Activated CD8-positive, alpha-beta T cell treated with anti-CD3 and anti-CD28 coated beads for 36 hours (primary cell): ENCODE data around the gene NR2E1. TPM values are rescaled to one million over a fixed set of nuclear protein-coding genes. Genes with fewer than 3 reads are reported as not detected.

Experiments used
- ATAC-seq: fragments of 200-7000 bp; cut with Tn5 transposase; one replicate; pipeline ENCODE4 v1.10.0; 2021; ENCODE audit warnings: mild to moderate bottlenecking, moderate library complexity
- CTCF ChIA-PET: fragments of 350-600 bp; sonication (Branson Sonifier 250); formaldehyde crosslinking; loops from one replicate; lab custom pipeline; 2021; ENCODE audit warnings: antibody characterized with exemption; lab: Charles Lee
- POLR2A ChIA-PET: fragments of 350-600 bp; sonication (Branson Sonifier 250); formaldehyde crosslinking; loops from one replicate; lab custom pipeline; 2021; ENCODE audit warnings: antibody characterized with exemption; lab: Charles Lee
- DNase-seq: peaks from one replicate; pipeline ENCODE4 v3.0.0-alpha.2; 2020
- H3K27ac Mint-ChIP-seq: one replicate; pipeline ENCODE4 v1.8.0; 2021; ENCODE audit warnings: mild to moderate bottlenecking, mixed read lengths
- H3K27me3 Mint-ChIP-seq: one replicate; pipeline ENCODE4 v1.8.0; 2021; ENCODE audit warnings: mixed read lengths
- H3K36me3 Mint-ChIP-seq: one replicate; pipeline ENCODE4 v1.8.0; 2021; ENCODE audit warnings: low read depth, mixed read lengths
- H3K4me1 Mint-ChIP-seq: one replicate; pipeline ENCODE4 v1.8.0; 2021; ENCODE audit warnings: low read depth, mixed read lengths
- H3K4me3 Mint-ChIP-seq: one replicate; pipeline ENCODE4 v1.8.0; 2021; ENCODE audit warnings: mild to moderate bottlenecking, moderate library complexity, mixed read lengths
- H3K9me3 Mint-ChIP-seq: one replicate; pipeline ENCODE4 v1.8.0; 2021; ENCODE audit warnings: mixed read lengths
- intact Hi-C: fragments of 100-400 bp; cut with micrococcal nuclease; formaldehyde crosslinking; loops from one replicate; pipeline ENCODE4 v1.10.0; 2022
- total RNA-seq, 2 experiments: library from RNA; stranded (reverse); gene quantifications; one replicate each; pipeline ENCODE4 v1.2.3, GENCODE V29; 2021
- TF ChIP-seq, protein P1 (sequence below): fragments of 200-600 bp; IDR thresholded peaks from one replicate; pipeline ENCODE4 v1.8.0; 2022; ENCODE audit warnings: antibody characterized with exemption, mild to moderate bottlenecking

NR2E1 gene
- total RNA-seq, 2 experiments from 2014 or later = not detected

DNA sequence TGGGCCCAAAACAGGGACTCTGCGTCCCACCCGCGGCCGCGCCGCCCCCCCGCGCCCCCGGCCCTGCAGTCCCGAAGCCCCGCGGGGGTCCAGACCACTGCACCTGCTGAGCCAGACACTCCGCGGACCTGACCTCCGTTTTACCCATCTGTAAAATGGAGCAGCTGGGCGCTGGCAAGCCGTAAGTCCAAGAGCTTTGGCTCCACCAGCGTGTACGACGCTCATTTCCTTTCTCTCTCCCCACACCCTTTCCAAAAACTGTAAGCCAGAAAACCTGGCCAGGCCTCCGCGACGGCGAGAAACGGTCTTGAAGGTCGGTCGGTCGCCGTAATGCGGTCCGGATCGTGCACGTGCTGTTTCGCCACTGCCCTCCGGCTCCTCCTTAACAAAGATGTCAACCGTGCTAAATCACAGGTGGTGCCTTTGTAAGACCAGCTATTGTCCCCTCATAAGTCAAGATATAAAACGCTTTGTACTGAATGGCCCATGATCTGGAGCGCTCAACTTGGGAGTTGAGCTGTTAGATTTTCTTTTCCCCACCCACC lies 7.8 kb upstream of the NR2E1 start:
- intact Hi-C loops = no loop called here
- ATAC-seq (no peak), DNase-seq (peak; percentile 7)
- ChIA-PET CTCF (no interaction called here), POLR2A (interaction anchor here (0.7 kb wide), 2 partner anchors 10 to 39 kb away, joined by 3 read pairs; no protein-coding TSS in a partner anchor)
- H3K9me3 Mint-ChIP-seq = no peaks in the 10 kb centered on the region
- H3K27me3 Mint-ChIP-seq = peaks cover 82% of the 10 kb centered on the region
- TF ChIP-seq, protein P1, sequence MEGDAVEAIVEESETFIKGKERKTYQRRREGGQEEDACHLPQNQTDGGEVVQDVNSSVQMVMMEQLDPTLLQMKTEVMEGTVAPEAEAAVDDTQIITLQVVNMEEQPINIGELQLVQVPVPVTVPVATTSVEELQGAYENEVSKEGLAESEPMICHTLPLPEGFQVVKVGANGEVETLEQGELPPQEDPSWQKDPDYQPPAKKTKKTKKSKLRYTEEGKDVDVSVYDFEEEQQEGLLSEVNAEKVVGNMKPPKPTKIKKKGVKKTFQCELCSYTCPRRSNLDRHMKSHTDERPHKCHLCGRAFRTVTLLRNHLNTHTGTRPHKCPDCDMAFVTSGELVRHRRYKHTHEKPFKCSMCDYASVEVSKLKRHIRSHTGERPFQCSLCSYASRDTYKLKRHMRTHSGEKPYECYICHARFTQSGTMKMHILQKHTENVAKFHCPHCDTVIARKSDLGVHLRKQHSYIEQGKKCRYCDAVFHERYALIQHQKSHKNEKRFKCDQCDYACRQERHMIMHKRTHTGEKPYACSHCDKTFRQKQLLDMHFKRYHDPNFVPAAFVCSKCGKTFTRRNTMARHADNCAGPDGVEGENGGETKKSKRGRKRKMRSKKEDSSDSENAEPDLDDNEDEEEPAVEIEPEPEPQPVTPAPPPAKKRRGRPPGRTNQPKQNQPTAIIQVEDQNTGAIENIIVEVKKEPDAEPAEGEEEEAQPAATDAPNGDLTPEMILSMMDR = no peak
- peak overlapping the region; percentile 39 for H3K4me3 Mint-ChIP-seq
- H3K4me1 Mint-ChIP-seq = peaks cover 11% of the 10 kb centered on the region
- H3K27ac Mint-ChIP-seq = no peak overlapping the region
- H3K36me3 Mint-ChIP-seq = no peaks in the 10 kb centered on the region

DNA sequence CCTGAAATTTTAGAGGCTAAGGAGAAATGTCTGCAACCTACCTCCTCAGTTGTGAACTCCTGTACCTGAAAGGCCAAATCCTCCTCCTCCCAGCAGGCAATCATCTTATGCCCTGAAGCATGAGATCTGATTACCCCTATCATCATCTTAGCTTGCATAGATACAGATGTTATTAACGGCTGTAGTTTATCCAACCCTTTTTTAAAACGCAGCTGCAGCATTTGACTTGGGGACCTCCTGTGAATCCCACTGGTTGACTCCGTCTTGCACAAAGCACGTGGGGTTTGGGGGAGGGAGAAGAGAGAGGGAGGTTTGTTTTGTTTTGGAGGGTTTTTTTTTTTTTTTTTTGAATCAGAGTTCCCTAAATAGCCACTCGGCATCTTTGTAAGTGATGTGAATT lies 5.8 kb upstream of the NR2E1 start:
- Mint-ChIP-seq H3K27me3 (peaks cover 87% of the 10 kb centered on the region), H3K36me3 (no peaks in the 10 kb centered on the region), H3K4me3 (no peak overlapping the region), H3K27ac (no peak overlapping the region), H3K4me1 (peaks cover 19% of the 10 kb centered on the region), H3K9me3 (no peaks in the 10 kb centered on the region)
- no peak for ATAC-seq
- no peak for DNase-seq
- TF ChIP-seq, protein P1 = no peak
- CTCF ChIA-PET = interaction anchor here (0.6 to 1.5 kb wide), 2 partner anchors 322 to 332 kb away, joined by 3 read pairs; no protein-coding TSS in a partner anchor
- intact Hi-C loops = loop anchor here (10.0 kb wide), 1 partner anchor 335 kb away; no protein-coding TSS in a partner anchor
- POLR2A ChIA-PET = interaction anchor here (0.6 to 1.2 kb wide), 2 partner anchors 10 to 341 kb away, joined by 3 to 4 read pairs; no protein-coding TSS in a partner anchor

DNA sequence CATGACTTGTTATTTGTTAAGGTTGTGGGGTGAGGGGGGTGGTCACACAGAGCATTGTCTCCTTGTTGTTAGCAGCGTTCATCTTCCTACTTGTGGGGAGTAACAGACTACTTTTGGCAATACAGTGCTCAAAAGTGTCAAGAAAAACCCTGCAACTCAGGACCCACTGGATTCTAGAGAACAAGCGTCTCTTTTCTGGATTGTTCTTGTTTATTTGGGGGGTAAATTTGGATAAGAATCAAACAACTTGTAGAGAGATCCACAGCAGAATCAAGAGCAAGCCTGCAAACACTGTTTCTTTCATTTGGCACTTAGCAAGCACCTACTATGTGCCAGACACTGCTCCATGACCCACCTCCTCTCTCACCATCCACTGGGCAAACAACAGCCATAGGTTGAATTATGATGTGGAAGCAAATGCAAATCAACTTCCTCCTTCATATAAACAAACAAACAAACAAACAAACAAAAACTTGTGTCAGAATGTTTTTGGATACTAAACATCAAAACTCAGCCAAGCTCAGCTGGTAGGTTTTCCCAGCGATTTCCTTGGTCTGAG lies 4.0 kb upstream of the NR2E1 start:
- ATAC-seq (no peak), DNase-seq (no peak)
- ChIA-PET CTCF (interaction anchor here (1.2 to 1.6 kb wide), 2 partner anchors 10 to 362 kb away, joined by 3 to 5 read pairs; no protein-coding TSS in a partner anchor), POLR2A (interaction anchor here (1.2 kb wide), 1 partner anchor 14 kb away, joined by 3 read pairs; no protein-coding TSS in a partner anchor)
- intact Hi-C loops = loop anchor here (10.0 kb wide), 1 partner anchor 333 kb away; no protein-coding TSS in a partner anchor
- TF ChIP-seq, protein P1 = no peak
- H3K36me3 Mint-ChIP-seq = no peaks in the 10 kb centered on the region
- H3K9me3 Mint-ChIP-seq = no peaks in the 10 kb centered on the region
- peaks cover 88% of the 10 kb centered on the region for H3K27me3 Mint-ChIP-seq
- peaks cover 29% of the 10 kb centered on the region for H3K4me1 Mint-ChIP-seq
- no peak overlapping the region for H3K27ac Mint-ChIP-seq
- no peak overlapping the region for H3K4me3 Mint-ChIP-seq

DNA sequence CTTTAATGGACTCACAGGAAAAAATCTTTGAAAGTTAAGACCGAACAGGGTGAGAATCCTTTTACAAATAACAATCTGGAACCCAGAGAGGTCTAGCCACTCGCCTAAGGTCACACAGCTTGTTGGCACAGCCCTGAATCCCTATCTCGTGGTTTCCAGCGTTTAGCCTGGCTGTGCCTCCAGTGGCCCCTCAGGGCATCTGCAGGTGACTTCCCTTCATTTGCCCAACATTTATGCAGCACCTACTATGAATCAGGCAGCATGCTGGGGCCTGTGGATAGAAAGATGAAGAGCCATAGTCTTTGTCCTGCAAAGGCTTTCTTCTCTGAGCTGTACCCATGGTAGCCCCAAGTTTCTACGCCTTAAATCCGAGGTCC lies 2.6 kb upstream of the NR2E1 start:
- intact Hi-C loops = loop anchor here (10.0 kb wide), 1 partner anchor 332 kb away; no protein-coding TSS in a partner anchor
- TF ChIP-seq, protein P1 = no peak
- no peaks in the 10 kb centered on the region for H3K9me3 Mint-ChIP-seq
- ChIA-PET CTCF (interaction anchor here (0.7 to 1.6 kb wide), 4 partner anchors 9 to 361 kb away, joined by 3 to 5 read pairs (median 3); no protein-coding TSS in a partner anchor), POLR2A (interaction anchor here (0.9 to 1.7 kb wide), 2 partner anchors 11 to 98 kb away, joined by 3 to 4 read pairs; partner anchors contain the start of gene SNX3)
- H3K4me1 Mint-ChIP-seq = peaks cover 35% of the 10 kb centered on the region
- peaks cover 93% of the 10 kb centered on the region for H3K27me3 Mint-ChIP-seq
- ATAC-seq = peak; percentile 61
- DNase-seq = peak; percentile 31
- H3K4me3 Mint-ChIP-seq = no peak overlapping the region
- H3K36me3 Mint-ChIP-seq = no peaks in the 10 kb centered on the region
- H3K27ac Mint-ChIP-seq = no peak overlapping the region
